SK-N-SH (cell line): ENCODE results near the gene CALML6. TPM values are rescaled to one million over a fixed set of nuclear protein-coding genes. Genes with fewer than 3 reads are reported as not detected.
A peak's percentile ranks its signal among the peaks of the same experiment; 100 is the strongest.

ENCODE experiments used
- CTCF ChIA-PET: fragments of 300-600, 350-600 bp; formaldehyde crosslinking; extraction: SDS; loops from one replicate; lab custom pipeline; 2021; lab: Yijun Ruan, JAX
- POLR2A ChIA-PET: fragments of 350-600 bp; sonication (Branson Sonifier 250); formaldehyde crosslinking; extraction: SDS; loops from one replicate; lab custom pipeline; 2020; ENCODE audit warnings: antibody characterized with exemption, inconsistent platforms; lab: Yijun Ruan, JAX
- DNase-seq: peaks from one replicate; pipeline ENCODE4 v3.0.0; 2012
- H2AFZ ChIP-seq: fragments of 200-600 bp; sonication (generic); 2 replicates; pipeline ENCODE4 v1.8.1; 2016; ENCODE audit warnings: antibody characterized with exemption, mild to moderate bottlenecking, low read depth
- H3F3A ChIP-seq: fragments of 200-600 bp; sonication (generic); replicated peaks from 2 replicates; pipeline ENCODE3; 2016; ENCODE audit warnings: antibody characterized with exemption, mild to moderate bottlenecking; ENCODE audit not compliant: insufficient read depth
- H3K27ac ChIP-seq, 2 experiments: fragments of 200-500 bp in 1 of 2; fragments of 200-600 bp in 1 of 2; sonication (Bioruptor generic) in 1 of 2; sonication (generic), shearing (Covaris generic) in 1 of 2; 2 replicates each; pipeline versions ENCODE4 v1.5.1 to v1.6.1; 2014 to 2016; ENCODE audit warnings: low read depth in 2 of 2, inconsistent platforms in 1 of 2, low read length in 1 of 2, mild to moderate bottlenecking in 1 of 2, mixed read lengths in 1 of 2
- H3K27me3 ChIP-seq: fragments of 200-600 bp; sonication (generic), shearing (Covaris generic); 2 replicates; pipeline ENCODE4 v1.6.1; 2016; ENCODE audit warnings: mixed run types; ENCODE audit not compliant: insufficient read depth
- H3K36me3 ChIP-seq, 2 experiments: fragments of 200-500 bp in 1 of 2; fragments of 200-600 bp in 1 of 2; sonication (Bioruptor generic) in 1 of 2; sonication (generic) in 1 of 2; replicated peaks in 1 of 2; 2 replicates each; pipeline versions ENCODE3 to v1.5.1; 2014 to 2016; ENCODE audit warnings: low read length in 1 of 2, mild to moderate bottlenecking in 1 of 2; ENCODE audit not compliant: insufficient read depth in 2 of 2, control insufficient read depth in 1 of 2
- H3K4me1 ChIP-seq, 2 experiments: fragments of 200-500 bp in 1 of 2; fragments of 200-600 bp in 1 of 2; sonication (Bioruptor generic) in 1 of 2; sonication (generic), shearing (Covaris generic) in 1 of 2; 2 replicates each; pipeline versions ENCODE4 v1.5.1 to v1.6.1; 2014 to 2016; ENCODE audit warnings: low read depth in 1 of 2, low read length in 1 of 2, mixed run types in 1 of 2; ENCODE audit not compliant: insufficient read depth in 2 of 2, control insufficient read depth in 1 of 2
- H3K4me2 ChIP-seq: fragments of 200-600 bp; sonication (generic), shearing (Covaris generic); 2 replicates; pipeline ENCODE4 v1.6.1; 2017; ENCODE audit warnings: mixed run types
- H3K4me3 ChIP-seq, 2 experiments: fragments of 200-500 bp in 1 of 2; fragments of 200-600 bp in 1 of 2; sonication (Bioruptor generic) in 1 of 2; sonication (generic), shearing (Covaris generic) in 1 of 2; 2 replicates each; pipeline versions ENCODE4 v1.5.1 to v1.8.1; 2014 to 2016; ENCODE audit warnings: low read depth in 2 of 2, inconsistent platforms in 1 of 2, low read length in 1 of 2, mild to moderate bottlenecking in 1 of 2, mixed read lengths in 1 of 2, moderate library complexity in 1 of 2
- H3K79me2 ChIP-seq: fragments of 200-600 bp; sonication (generic); 2 replicates; pipeline ENCODE4 v1.8.1; 2017; ENCODE audit warnings: mild to moderate bottlenecking; ENCODE audit not compliant: insufficient read depth
- H3K9ac ChIP-seq: fragments of 200-600 bp; sonication (generic); 2 replicates; pipeline ENCODE4 v1.6.1; 2017; ENCODE audit warnings: mixed run types
- H3K9me2 ChIP-seq: fragments of 200-600 bp; sonication (generic); 2 replicates; pipeline ENCODE4 v1.6.1; 2017; ENCODE audit warnings: mixed run types
- H3K9me3 ChIP-seq: fragments of 200-600 bp; sonication (generic); 2 replicates; pipeline ENCODE4 v1.6.1; 2017; ENCODE audit warnings: mixed run types, mild to moderate bottlenecking, moderate library complexity
- H4K20me1 ChIP-seq: fragments of 200-600 bp; sonication (generic); 2 replicates; pipeline ENCODE4 v1.6.1; 2017; ENCODE audit warnings: mild to moderate bottlenecking, mixed run types; ENCODE audit not compliant: insufficient read depth
- ELF1 ChIP-seq: IDR thresholded peaks from 2 replicates; pipeline ENCODE4 v1.4.0; 2012
- EP300 ChIP-seq, 2 experiments: IDR thresholded peaks; 2 replicates each; pipeline versions ENCODE4 v1.4.0 to v1.6.1; 2012; ENCODE audit warnings: borderline replicate concordance in 1 of 2, low read depth in 1 of 2, low read length in 1 of 2
- EZH2phosphoT487 ChIP-seq: fragments of 200-600 bp; sonication (generic); IDR thresholded peaks from 2 replicates; pipeline ENCODE4 v1.6.1; 2017; ENCODE audit warnings: low read depth, mixed run types, mild to moderate bottlenecking, antibody characterized with exemption, moderate library complexity, borderline replicate concordance
- FOSL2 ChIP-seq: IDR thresholded peaks from 2 replicates; pipeline ENCODE4 v1.4.0; 2012; ENCODE audit warnings: low read depth, mild to moderate bottlenecking, moderate library complexity, borderline replicate concordance
- GABPA ChIP-seq: IDR thresholded peaks from 2 replicates; pipeline ENCODE4 v1.4.0; 2012; ENCODE audit warnings: low read depth, mild to moderate bottlenecking
- GATA2 ChIP-seq: sonication (generic); formaldehyde crosslinking; IDR thresholded peaks from 2 replicates; pipeline ENCODE4 v1.5.0; 2020; ENCODE audit warnings: mild to moderate bottlenecking, missing genetic modification reagents
- JUND ChIP-seq: IDR thresholded peaks from 2 replicates; pipeline ENCODE4 v1.4.0; 2012
- MEF2A ChIP-seq: IDR thresholded peaks from 2 replicates; pipeline ENCODE4 v1.4.0; 2012; ENCODE audit warnings: low read depth, borderline replicate concordance
- NFIC ChIP-seq: IDR thresholded peaks from 2 replicates; pipeline ENCODE4 v1.4.0; 2012; ENCODE audit warnings: borderline replicate concordance
- NRF1 ChIP-seq: IDR thresholded peaks from 2 replicates; pipeline ENCODE4 v1.6.1; 2012; ENCODE audit warnings: low read depth, mild to moderate bottlenecking, low read length
- RAD21 ChIP-seq: IDR thresholded peaks from 2 replicates; pipeline ENCODE4 v1.6.1; 2012; ENCODE audit warnings: mild to moderate bottlenecking, low read length
- RFX5 ChIP-seq: IDR thresholded peaks from 2 replicates; pipeline ENCODE4 v1.6.1; 2012; ENCODE audit warnings: mild to moderate bottlenecking, improper control_type of control experiment, low read length
- RXRA ChIP-seq: IDR thresholded peaks from 2 replicates; pipeline ENCODE4 v1.4.0; 2012; ENCODE audit warnings: low read depth, mild to moderate bottlenecking, borderline replicate concordance
- SIN3A ChIP-seq: IDR thresholded peaks from 2 replicates; pipeline ENCODE4 v1.6.1; 2012; ENCODE audit warnings: low read depth, mild to moderate bottlenecking, low read length, moderate library complexity, borderline replicate concordance
- TCF12 ChIP-seq: IDR thresholded peaks from 2 replicates; pipeline ENCODE4 v1.4.0; 2012
- TEAD4 ChIP-seq: IDR thresholded peaks from 2 replicates; pipeline ENCODE4 v1.4.0; 2012; ENCODE audit warnings: mild to moderate bottlenecking, borderline replicate concordance; ENCODE audit not compliant: insufficient read depth
- WGBS: methylation state at CpG from one replicate; pipeline ENCODE4 v1.1.6; 2017; ENCODE audit warnings: low lambda C conversion rate; 5-methylcytosine and 5-hydroxymethylcytosine counted together
- polyA plus RNA-seq, 3 experiments: library from polyadenylated mRNA; depleted of rRNA; stranded (reverse); fragments of >200 nt; gene quantifications; 2 replicates each; pipeline ENCODE4 v1.2.3, GENCODE V29; 2012
- TF ChIP-seq, protein P1 (sequence below): IDR thresholded peaks from 2 replicates; pipeline ENCODE4 v1.4.0; 2012; ENCODE audit warnings: low read depth
- TF ChIP-seq, protein P2 (sequence below): fragments of 150-350 bp; IDR thresholded peaks from 2 replicates; pipeline ENCODE4 v1.6.1; 2016; ENCODE audit warnings: mild to moderate bottlenecking, low read depth, low read length
- TF ChIP-seq, protein P3 (sequence below): IDR thresholded peaks from 2 replicates; pipeline ENCODE4 v1.4.0; 2012; ENCODE audit warnings: low read depth, borderline replicate concordance
- TF ChIP-seq, protein P4 (sequence below): fragments of 200-600 bp; sonication (generic); IDR thresholded peaks from 2 replicates; pipeline ENCODE4 v1.6.1; 2017; ENCODE audit warnings: antibody characterized with exemption, mild to moderate bottlenecking, moderate library complexity

CALML6 gene
- polyA plus RNA-seq, 1 of the 3 experiments (the other 2 are of a cell fraction): 0.87 TPM

DNA sequence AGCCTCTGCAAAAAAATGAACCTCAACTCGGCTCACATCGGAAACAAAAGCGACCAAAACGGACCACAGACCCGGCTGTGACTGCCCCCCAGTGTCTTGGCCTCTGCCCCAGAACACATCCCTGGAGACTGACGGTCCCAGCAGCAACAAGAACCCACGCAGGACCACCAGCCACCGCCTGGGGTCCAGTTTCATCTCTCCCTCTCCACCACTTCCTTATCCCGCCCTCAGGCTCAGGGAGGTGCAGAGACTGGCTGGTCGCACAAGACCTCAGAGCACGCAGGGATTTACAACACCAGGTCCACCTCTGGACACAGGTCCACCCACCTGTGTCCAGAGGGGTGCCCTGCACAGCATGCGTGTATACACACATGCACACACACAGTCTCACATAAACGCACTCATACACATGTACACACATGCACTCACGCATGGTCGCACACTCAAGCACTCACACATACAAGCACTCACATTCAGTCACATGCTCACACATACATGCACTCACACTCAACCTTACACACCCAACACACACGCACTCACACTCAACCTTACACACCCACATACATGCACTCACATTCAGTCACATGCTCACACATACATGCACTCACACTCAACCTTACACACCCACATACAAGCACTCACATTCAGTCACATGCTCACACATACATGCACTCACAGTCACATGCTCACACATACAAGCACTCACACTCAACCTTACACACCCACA lies 22.7 kb downstream of the CALML6 start (continued):
- TF ChIP-seq GABPA (no peak), NRF1 (no peak), ELF1 (no peak)
- TF ChIP-seq, protein P1, sequence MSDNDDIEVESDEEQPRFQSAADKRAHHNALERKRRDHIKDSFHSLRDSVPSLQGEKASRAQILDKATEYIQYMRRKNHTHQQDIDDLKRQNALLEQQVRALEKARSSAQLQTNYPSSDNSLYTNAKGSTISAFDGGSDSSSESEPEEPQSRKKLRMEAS: no peak

DNA sequence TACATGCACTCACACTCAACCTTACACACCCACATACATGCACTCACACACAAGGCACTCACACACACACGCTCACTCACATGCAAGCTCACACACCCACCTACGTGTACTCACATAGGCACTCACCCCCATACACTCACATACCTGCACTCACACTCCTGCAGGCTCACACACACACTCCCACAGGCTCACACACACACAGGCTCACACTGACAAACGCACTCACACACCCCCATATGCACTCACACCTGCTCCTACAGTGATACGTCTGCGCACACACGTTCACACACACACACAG lies 23.2 kb downstream of the CALML6 start:
- Histone ChIP-seq H3K79me2 (no peaks in the 10 kb centered on the region), H3K4me3 (no peak overlapping the region), H3K27ac (no peak overlapping the region), H2AFZ (no peak overlapping the region), H3K36me3 (no peaks in the 10 kb centered on the region), H4K20me1 (no peaks in the 10 kb centered on the region), H3K9me2 (no peaks in the 10 kb centered on the region), H3K4me2 (no peak overlapping the region), H3K9me3 (no peaks in the 10 kb centered on the region), H3F3A (peaks cover 12% of the 10 kb centered on the region), H3K27me3 (no peaks in the 10 kb centered on the region), H3K4me1 (no peaks in the 10 kb centered on the region), H3K9ac (no peak overlapping the region)
- DNase-seq: no peak
- POLR2A ChIA-PET: interaction anchor here (0.6 kb wide), 1 partner anchor 9 kb away, joined by 5 read pairs; no protein-coding TSS in a partner anchor
- no peak for TF ChIP-seq ELF1
- TF ChIP-seq, protein P1: no peak
- no peak for TF ChIP-seq JUND
- no peak for TF ChIP-seq RAD21
- TF ChIP-seq EP300 (IDR thresholded peaks at IDR 0.05; ENCODE audit: borderline replicate concordance in 1 of 2, low read depth in 1 of 2, low read length in 1 of 2): no peak
- no peak for TF ChIP-seq RXRA
- CTCF ChIA-PET: no interaction called here
- 63% methylated on average over 6 of the region's 6 CpGs for WGBS

DNA sequence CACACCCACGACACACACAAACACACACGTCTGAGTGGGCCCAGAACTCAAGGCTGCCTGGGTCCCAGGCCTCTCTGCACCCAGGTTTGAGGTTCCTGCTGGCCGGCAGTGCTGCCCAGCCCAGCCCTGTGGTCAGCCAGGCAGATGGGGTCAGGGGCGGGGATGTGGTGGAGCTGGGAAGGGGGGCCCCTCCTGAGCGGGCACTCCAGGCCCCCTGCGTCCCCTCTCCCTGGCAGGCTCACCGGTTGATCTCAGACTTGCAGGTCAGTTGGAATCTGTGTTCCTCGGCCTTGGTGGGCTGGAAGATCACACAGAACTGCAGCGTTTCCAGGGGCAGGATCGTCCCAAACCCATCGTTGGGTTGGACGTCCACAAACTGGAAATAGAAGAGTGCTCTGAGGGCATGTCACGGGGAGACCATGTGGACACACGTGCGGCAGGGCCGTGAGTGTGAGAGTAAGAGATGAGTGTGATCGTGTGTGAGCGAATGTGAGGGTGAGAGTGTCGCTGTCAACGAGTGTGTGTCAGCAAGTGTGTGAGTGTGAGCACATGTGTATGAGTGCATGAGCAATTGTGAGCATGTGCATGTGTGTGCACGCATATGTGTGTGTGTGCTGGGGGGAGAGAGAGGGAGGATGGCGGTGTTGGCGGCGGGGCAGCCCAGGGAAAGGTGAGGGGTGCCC lies 23.7 kb downstream of the CALML6 start:
- no peaks in the 10 kb centered on the region for H3K79me2 ChIP-seq
- no peaks in the 10 kb centered on the region for H3K9me3 ChIP-seq
- peak; percentile 27 for DNase-seq
- H2AFZ ChIP-seq: no peak overlapping the region
- no peaks in the 10 kb centered on the region for H3K27me3 ChIP-seq
- POLR2A ChIA-PET: no interaction called here
- peaks cover 10% of the 10 kb centered on the region for H3F3A ChIP-seq
- 64% methylated on average over 23 of the region's 24 CpGs for WGBS
- H3K9me2 ChIP-seq: no peaks in the 10 kb centered on the region
- H4K20me1 ChIP-seq: no peaks in the 10 kb centered on the region
- CTCF ChIA-PET: interaction anchor here (0.8 to 7.8 kb wide), 3 partner anchors 16 to 106 kb away, joined by 3 to 152 read pairs (median 58); no protein-coding TSS in a partner anchor
- no peak overlapping the region for H3K9ac ChIP-seq
- no peaks in the 10 kb centered on the region for H3K36me3 ChIP-seq
- no peak overlapping the region for H3K27ac ChIP-seq
- no peak overlapping the region for H3K4me3 ChIP-seq
- H3K4me2 ChIP-seq: no peak overlapping the region
- H3K4me1 ChIP-seq: no peaks in the 10 kb centered on the region; a peak in 1 of 4 replicates
- no peak for TF ChIP-seq RFX5
- TF ChIP-seq, protein P2, sequence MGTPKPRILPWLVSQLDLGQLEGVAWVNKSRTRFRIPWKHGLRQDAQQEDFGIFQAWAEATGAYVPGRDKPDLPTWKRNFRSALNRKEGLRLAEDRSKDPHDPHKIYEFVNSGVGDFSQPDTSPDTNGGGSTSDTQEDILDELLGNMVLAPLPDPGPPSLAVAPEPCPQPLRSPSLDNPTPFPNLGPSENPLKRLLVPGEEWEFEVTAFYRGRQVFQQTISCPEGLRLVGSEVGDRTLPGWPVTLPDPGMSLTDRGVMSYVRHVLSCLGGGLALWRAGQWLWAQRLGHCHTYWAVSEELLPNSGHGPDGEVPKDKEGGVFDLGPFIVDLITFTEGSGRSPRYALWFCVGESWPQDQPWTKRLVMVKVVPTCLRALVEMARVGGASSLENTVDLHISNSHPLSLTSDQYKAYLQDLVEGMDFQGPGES: no peak
- TF ChIP-seq TEAD4: no peak
- no peak for TF ChIP-seq EP300 (IDR thresholded peaks at IDR 0.05; ENCODE audit: borderline replicate concordance in 1 of 2, low read depth in 1 of 2, low read length in 1 of 2)
- no peak for TF ChIP-seq NFIC
- no peak for TF ChIP-seq EZH2phosphoT487
- TF ChIP-seq JUND: no peak
- no peak for TF ChIP-seq SIN3A
- no peak for TF ChIP-seq MEF2A
- no peak for TF ChIP-seq FOSL2
- TF ChIP-seq GATA2 (CRISPR knock-in tag): no peak
- TF ChIP-seq, protein P3, sequence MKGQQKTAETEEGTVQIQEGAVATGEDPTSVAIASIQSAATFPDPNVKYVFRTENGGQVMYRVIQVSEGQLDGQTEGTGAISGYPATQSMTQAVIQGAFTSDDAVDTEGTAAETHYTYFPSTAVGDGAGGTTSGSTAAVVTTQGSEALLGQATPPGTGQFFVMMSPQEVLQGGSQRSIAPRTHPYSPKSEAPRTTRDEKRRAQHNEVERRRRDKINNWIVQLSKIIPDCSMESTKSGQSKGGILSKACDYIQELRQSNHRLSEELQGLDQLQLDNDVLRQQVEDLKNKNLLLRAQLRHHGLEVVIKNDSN: no peak
- no peak for TF ChIP-seq ELF1
- TF ChIP-seq, protein P4, sequence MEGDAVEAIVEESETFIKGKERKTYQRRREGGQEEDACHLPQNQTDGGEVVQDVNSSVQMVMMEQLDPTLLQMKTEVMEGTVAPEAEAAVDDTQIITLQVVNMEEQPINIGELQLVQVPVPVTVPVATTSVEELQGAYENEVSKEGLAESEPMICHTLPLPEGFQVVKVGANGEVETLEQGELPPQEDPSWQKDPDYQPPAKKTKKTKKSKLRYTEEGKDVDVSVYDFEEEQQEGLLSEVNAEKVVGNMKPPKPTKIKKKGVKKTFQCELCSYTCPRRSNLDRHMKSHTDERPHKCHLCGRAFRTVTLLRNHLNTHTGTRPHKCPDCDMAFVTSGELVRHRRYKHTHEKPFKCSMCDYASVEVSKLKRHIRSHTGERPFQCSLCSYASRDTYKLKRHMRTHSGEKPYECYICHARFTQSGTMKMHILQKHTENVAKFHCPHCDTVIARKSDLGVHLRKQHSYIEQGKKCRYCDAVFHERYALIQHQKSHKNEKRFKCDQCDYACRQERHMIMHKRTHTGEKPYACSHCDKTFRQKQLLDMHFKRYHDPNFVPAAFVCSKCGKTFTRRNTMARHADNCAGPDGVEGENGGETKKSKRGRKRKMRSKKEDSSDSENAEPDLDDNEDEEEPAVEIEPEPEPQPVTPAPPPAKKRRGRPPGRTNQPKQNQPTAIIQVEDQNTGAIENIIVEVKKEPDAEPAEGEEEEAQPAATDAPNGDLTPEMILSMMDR: no peak
- TF ChIP-seq TCF12: no peak
- no peak for TF ChIP-seq NRF1
